CD14-positive monocyte (primary cell): ENCODE measurements around the gene MYZAP. TPM values are rescaled to one million over a fixed set of nuclear protein-coding genes. Genes with fewer than 3 reads are reported as not detected.

Experiments
- DNase-seq, 3 donors: peaks; one replicate each; pipeline ENCODE4 v3.0.0-alpha.2; 2011 to 2022
- H2AFZ ChIP-seq: 2 replicates; pipeline ENCODE4 v1.6.0; 2012; ENCODE audit warnings: mild to moderate bottlenecking, low read depth, low read length, inconsistent platforms; ENCODE audit not compliant: insufficient read depth, poor library complexity, severe bottlenecking
- H3K27ac ChIP-seq, 2 donors: 1 replicate in 1 of 2; 2 replicates in 1 of 2; pipeline ENCODE4 v1.5.1; 2012 to 2013; ENCODE audit warnings: low read length in 2 of 2, control low read depth in 1 of 2, inconsistent platforms in 1 of 2, low read depth in 1 of 2, mild to moderate bottlenecking in 1 of 2
- H3K27me3 ChIP-seq, 2 donors: one replicate each; pipeline versions ENCODE4 v1.6.0 to v1.6.1; 2011 to 2013; ENCODE audit warnings: low read length in 2 of 2; ENCODE audit not compliant: control insufficient read depth in 2 of 2, insufficient read depth in 2 of 2
- H3K36me3 ChIP-seq, 2 donors: replicated peaks in 1 of 2; 1 replicate in 1 of 2; 2 replicates in 1 of 2; pipeline versions ENCODE4 v1.5.1 to v1.6.1; 2012 to 2013; ENCODE audit warnings: low read length in 2 of 2, control low read depth in 1 of 2, inconsistent platforms in 1 of 2, mild to moderate bottlenecking in 1 of 2; ENCODE audit not compliant: insufficient read depth in 2 of 2, control insufficient read depth in 1 of 2
- H3K4me1 ChIP-seq, 2 donors: 1 replicate in 1 of 2; 2 replicates in 1 of 2; pipeline versions ENCODE4 v1.5.1 to v1.6.1; 2012 to 2013; ENCODE audit warnings: low read length in 2 of 2, control low read depth in 1 of 2, inconsistent platforms in 1 of 2, mild to moderate bottlenecking in 1 of 2, moderate library complexity in 1 of 2; ENCODE audit not compliant: insufficient read depth in 2 of 2, control insufficient read depth in 1 of 2
- H3K4me2 ChIP-seq: replicated peaks from 2 replicates; pipeline ENCODE3; 2012; ENCODE audit warnings: low read length, moderate library complexity, mild to moderate bottlenecking; ENCODE audit not compliant: poor library complexity, severe bottlenecking; ENCODE audit errors: extremely low read depth
- H3K4me3 ChIP-seq, 3 experiments: fragments of 200-600 bp in 1 of 3; sonication (generic) in 1 of 3; replicated peaks in 1 of 3; 1 replicate in 2 of 3; 2 replicates in 1 of 3; pipeline ENCODE4 v1.5.1; 2011 to 2013; ENCODE audit warnings: low read length in 3 of 3, mild to moderate bottlenecking in 3 of 3, control low read depth in 2 of 3, low read depth in 2 of 3, inconsistent platforms in 1 of 3, moderate library complexity in 1 of 3
- H3K79me2 ChIP-seq: 2 replicates; pipeline ENCODE4 v1.6.0; 2012; ENCODE audit warnings: mild to moderate bottlenecking, control low read depth, inconsistent platforms, low read length, moderate library complexity; ENCODE audit not compliant: insufficient read depth
- H3K9ac ChIP-seq: 2 replicates; pipeline ENCODE4 v1.6.0; 2017; ENCODE audit warnings: low read length, mild to moderate bottlenecking; ENCODE audit not compliant: insufficient read depth, poor library complexity, severe bottlenecking
- H3K9me3 ChIP-seq, 2 donors: replicated peaks in 1 of 2; 1 replicate in 1 of 2; 2 replicates in 1 of 2; pipeline versions ENCODE4 v1.5.1 to v1.6.1; 2012 to 2013; ENCODE audit warnings: low read length in 2 of 2, control low read depth in 1 of 2; ENCODE audit not compliant: control insufficient read depth in 1 of 2, insufficient read depth in 1 of 2
- H4K20me1 ChIP-seq: 2 replicates; pipeline ENCODE4 v1.6.0; 2012; ENCODE audit warnings: mild to moderate bottlenecking, low read length, control low read depth, moderate library complexity; ENCODE audit not compliant: insufficient read depth
- H3K27ac Mint-ChIP-seq, 7 donors: one replicate each; pipeline ENCODE4 v1.8.0; 2020; ENCODE audit warnings: mild to moderate bottlenecking in 7 of 7, mixed read lengths in 7 of 7, moderate library complexity in 6 of 7, inconsistent platforms in 2 of 7
- H3K27me3 Mint-ChIP-seq, 3 donors: one replicate each; pipeline ENCODE4 v1.8.0; 2021 to 2022; ENCODE audit warnings: low read depth in 3 of 3, mild to moderate bottlenecking in 3 of 3, mixed read lengths in 3 of 3, moderate library complexity in 3 of 3, inconsistent platforms in 1 of 3
- H3K36me3 Mint-ChIP-seq, 2 donors: one replicate each; pipeline ENCODE4 v1.8.0; 2020; ENCODE audit warnings: mixed read lengths in 2 of 2, inconsistent platforms in 1 of 2, mild to moderate bottlenecking in 1 of 2
- H3K4me1 Mint-ChIP-seq: one replicate; pipeline ENCODE4 v1.8.0; 2020; ENCODE audit warnings: mild to moderate bottlenecking, mixed read lengths
- H3K4me3 Mint-ChIP-seq, 2 donors: one replicate each; pipeline ENCODE4 v1.8.0; 2020; ENCODE audit warnings: mild to moderate bottlenecking in 2 of 2, mixed read lengths in 2 of 2, moderate library complexity in 1 of 2
- H3K9me3 Mint-ChIP-seq, 7 donors: one replicate each; pipeline ENCODE4 v1.8.0; 2020 to 2022; ENCODE audit warnings: mixed read lengths in 7 of 7, mild to moderate bottlenecking in 6 of 7, moderate library complexity in 6 of 7, inconsistent platforms in 2 of 7
- WGBS: methylation state at CpG from one replicate; pipeline ENCODE4 v1.1.5; 2013; ENCODE audit warnings: missing lambda C conversion rate; ENCODE audit not compliant: insufficient coverage; 5-methylcytosine and 5-hydroxymethylcytosine counted together
- intact Hi-C, 2 donors: fragments of 100-400 bp; cut with micrococcal nuclease; formaldehyde crosslinking; loops; one replicate each; pipeline versions ENCODE4 v1.15.0 to v1.15.1; 2023
- polyA plus RNA-seq, 3 donors: library from polyadenylated mRNA; depleted of rRNA in 1 of 3; unstranded in 2 of 3; stranded (reverse) in 1 of 3; fragments of 300-500 nt in 2 of 3; fragments of >200 nt in 1 of 3; fragmentation: Illumina TruSeq in 2 of 3; gene quantifications; 1 replicate in 2 of 3; 2 replicates in 1 of 3; pipeline ENCODE4 v1.2.3, GENCODE V29; 2012 to 2021
- TF ChIP-seq, protein P1 (sequence below): fragments of 200-600 bp; IDR thresholded peaks from one replicate; pipeline ENCODE4 v1.8.0; 2022; ENCODE audit warnings: antibody characterized with exemption, mild to moderate bottlenecking

Gene MYZAP
- polyA plus RNA-seq, 3 donors = 0.12 to 0.13 TPM; not detected in 1

DNA sequence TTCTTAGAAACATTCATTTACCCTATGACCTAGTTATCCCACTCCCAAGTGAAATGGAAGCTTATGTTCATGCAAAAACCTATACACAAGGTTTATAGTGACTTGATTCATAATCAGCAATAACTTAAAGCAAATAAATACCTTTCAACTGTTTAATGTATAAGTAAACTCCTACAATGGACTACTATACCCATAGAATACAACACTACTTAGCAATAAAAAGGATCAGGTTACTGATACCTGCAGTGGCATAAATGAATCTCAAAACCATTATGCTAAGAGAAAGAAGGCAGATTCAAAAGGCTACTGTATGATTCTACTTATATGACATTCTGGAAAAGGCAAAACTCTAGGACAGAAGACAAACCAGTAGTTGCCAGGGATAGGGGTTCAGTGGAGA lies 106.5 kb downstream of the MYZAP start:
- Mint-ChIP-seq H3K4me3 (no peak overlapping the region), H3K27ac (no peak overlapping the region), H3K27me3 (peaks cover 17 to 18% (median 18%) of the 10 kb centered on the region in 3 donors), H3K36me3 (no peaks in the 10 kb centered on the region), H3K4me1 (no peaks in the 10 kb centered on the region), H3K9me3 (peaks cover 0 to 3% (median 0%) of the 10 kb centered on the region in 7 donors)
- Histone ChIP-seq H3K36me3 (no peaks in the 10 kb centered on the region), H4K20me1 (no peaks in the 10 kb centered on the region), H3K27ac (no peak overlapping the region), H3K4me3 (no peak overlapping the region), H2AFZ (no peak overlapping the region), H3K9ac (no peak overlapping the region), H3K79me2 (no peaks in the 10 kb centered on the region), H3K9me3 (no peaks in the 10 kb centered on the region), H3K27me3 (peaks cover 5 to 33% of the 10 kb centered on the region in 2 donors), H3K4me1 (no peaks in the 10 kb centered on the region), H3K4me2 (no peak overlapping the region)
- DNase-seq = no peak
- intact Hi-C loops = no loop called here
- TF ChIP-seq, protein P1, sequence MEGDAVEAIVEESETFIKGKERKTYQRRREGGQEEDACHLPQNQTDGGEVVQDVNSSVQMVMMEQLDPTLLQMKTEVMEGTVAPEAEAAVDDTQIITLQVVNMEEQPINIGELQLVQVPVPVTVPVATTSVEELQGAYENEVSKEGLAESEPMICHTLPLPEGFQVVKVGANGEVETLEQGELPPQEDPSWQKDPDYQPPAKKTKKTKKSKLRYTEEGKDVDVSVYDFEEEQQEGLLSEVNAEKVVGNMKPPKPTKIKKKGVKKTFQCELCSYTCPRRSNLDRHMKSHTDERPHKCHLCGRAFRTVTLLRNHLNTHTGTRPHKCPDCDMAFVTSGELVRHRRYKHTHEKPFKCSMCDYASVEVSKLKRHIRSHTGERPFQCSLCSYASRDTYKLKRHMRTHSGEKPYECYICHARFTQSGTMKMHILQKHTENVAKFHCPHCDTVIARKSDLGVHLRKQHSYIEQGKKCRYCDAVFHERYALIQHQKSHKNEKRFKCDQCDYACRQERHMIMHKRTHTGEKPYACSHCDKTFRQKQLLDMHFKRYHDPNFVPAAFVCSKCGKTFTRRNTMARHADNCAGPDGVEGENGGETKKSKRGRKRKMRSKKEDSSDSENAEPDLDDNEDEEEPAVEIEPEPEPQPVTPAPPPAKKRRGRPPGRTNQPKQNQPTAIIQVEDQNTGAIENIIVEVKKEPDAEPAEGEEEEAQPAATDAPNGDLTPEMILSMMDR = no peak

DNA sequence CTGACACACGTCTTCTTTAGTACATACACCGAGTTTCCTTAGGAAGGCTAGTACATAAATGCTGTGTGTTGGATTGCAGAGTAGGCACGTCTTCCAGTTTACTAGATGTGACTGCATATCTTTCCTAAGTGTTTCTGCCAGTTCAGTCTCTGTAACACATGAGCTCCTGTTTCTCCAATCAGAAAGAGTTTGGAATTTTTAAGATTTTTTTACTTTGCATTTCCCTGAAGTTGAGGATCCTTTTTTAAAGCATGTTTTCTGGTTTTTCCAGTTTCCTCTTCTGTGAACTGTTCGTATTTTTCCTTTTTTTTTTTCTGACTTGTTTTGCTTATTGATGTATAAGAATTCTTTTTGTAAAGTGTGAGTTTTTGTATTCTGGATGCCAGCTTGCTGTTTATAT lies 107.3 kb downstream of the MYZAP start:
- no peaks in the 10 kb centered on the region for H4K20me1 ChIP-seq
- Mint-ChIP-seq H3K27ac (no peak overlapping the region), H3K9me3 (peaks cover 0 to 3% (median 0%) of the 10 kb centered on the region in 7 donors), H3K27me3 (peaks cover 17 to 20% (median 18%) of the 10 kb centered on the region in 3 donors), H3K36me3 (no peaks in the 10 kb centered on the region), H3K4me1 (no peaks in the 10 kb centered on the region), H3K4me3 (peak overlapping the region in 1 of 2 donors; percentile 44)
- peaks cover 4 to 38% of the 10 kb centered on the region in 2 donors for H3K27me3 ChIP-seq
- no peaks in the 10 kb centered on the region for H3K36me3 ChIP-seq
- H3K27ac ChIP-seq = no peak overlapping the region
- no CpG with 5 or more reads among the region's 4 CpGs for WGBS
- H2AFZ ChIP-seq = no peak overlapping the region
- DNase-seq = no peak
- no peak overlapping the region for H3K4me2 ChIP-seq
- H3K9me3 ChIP-seq = no peaks in the 10 kb centered on the region
- no peak overlapping the region for H3K9ac ChIP-seq
- H3K79me2 ChIP-seq = no peaks in the 10 kb centered on the region
- intact Hi-C loops = no loop called here
- H3K4me1 ChIP-seq = no peaks in the 10 kb centered on the region
- TF ChIP-seq, protein P1 = no peak
- H3K4me3 ChIP-seq = no peak overlapping the region
